ENCODE data around the gene CEP89. TPM values are rescaled to one million over a fixed set of nuclear protein-coding genes. Genes with fewer than 3 reads are reported as not detected.

CEP89 gene
- total RNA-seq, 1 donor from 2014 or later, result 34.3 TPM

GRCh38 chr19:32874605-32875004 is 97.2 kb downstream of the CEP89 start:
- no peak overlapping the region for H3K27ac Mint-ChIP-seq (ENCODE audit: unreplicated experiment)
- H3K4me1 Mint-ChIP-seq (ENCODE audit: unreplicated experiment), result no peaks in the 10 kb centered on the region
- no peak for DNase-seq (ENCODE audit: low spot score)

GRCh38 chr19:32873247-32873959 is 98.4 kb downstream of the CEP89 start:
- no peaks in the 10 kb centered on the region for H3K9me3 Mint-ChIP-seq (ENCODE audit: unreplicated experiment)
- peaks cover 1% of the 10 kb centered on the region for H3K27me3 Mint-ChIP-seq (ENCODE audit: unreplicated experiment)
- H3K4me3 Mint-ChIP-seq (ENCODE audit: unreplicated experiment), result no peak overlapping the region
- no peak overlapping the region for H3K27ac Mint-ChIP-seq (ENCODE audit: unreplicated experiment)
- no peak for TF ChIP-seq CTCF (IDR thresholded peaks at IDR 0.05; ENCODE audit: unreplicated experiment)
- H3K36me3 Mint-ChIP-seq (ENCODE audit: low read depth, unreplicated experiment), result peaks cover 3% of the 10 kb centered on the region
- H3K4me1 Mint-ChIP-seq (ENCODE audit: unreplicated experiment), result no peaks in the 10 kb centered on the region
- no peak for DNase-seq (ENCODE audit: low spot score)

More at GRCh38 chr19:32874605-32875004, 97.2 kb downstream of the CEP89 start:
- no peak for TF ChIP-seq CTCF (IDR thresholded peaks at IDR 0.05; ENCODE audit: unreplicated experiment)
- Mint-ChIP-seq H3K4me3 (ENCODE audit: unreplicated experiment) (no peak overlapping the region), H3K9me3 (ENCODE audit: unreplicated experiment) (no peaks in the 10 kb centered on the region), H3K27me3 (ENCODE audit: unreplicated experiment) (peaks cover 1% of the 10 kb centered on the region), H3K36me3 (ENCODE audit: low read depth, unreplicated experiment) (peaks cover 3% of the 10 kb centered on the region)

DNA sequence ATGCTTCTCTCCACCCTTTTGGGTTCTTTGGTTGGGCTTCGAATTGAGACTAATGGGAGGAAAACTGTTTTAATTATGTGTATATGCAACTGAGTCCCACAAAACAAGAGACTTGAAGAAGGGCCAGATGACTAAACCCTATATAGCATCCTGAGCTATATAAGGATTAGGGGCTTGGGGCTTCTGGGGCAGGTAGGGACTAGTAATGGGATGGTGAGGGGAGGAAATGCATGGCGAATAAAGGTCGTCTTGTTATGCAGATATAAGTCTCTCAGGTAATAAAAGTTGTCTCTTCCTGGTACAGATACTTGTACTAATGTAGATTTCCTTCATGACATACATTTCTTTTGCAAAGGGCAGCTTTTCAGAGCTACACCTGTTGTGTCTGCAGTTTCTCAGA is 99.4 kb downstream of the CEP89 start:
- no peaks in the 10 kb centered on the region for H3K36me3 Mint-ChIP-seq (ENCODE audit: low read depth, unreplicated experiment)

GRCh38 chr19:32870981-32871451 is 100.7 kb downstream of the CEP89 start:
- no peak for DNase-seq (ENCODE audit: low spot score)
- no peaks in the 10 kb centered on the region for H3K9me3 Mint-ChIP-seq (ENCODE audit: unreplicated experiment)
- no peak overlapping the region for H3K27ac Mint-ChIP-seq (ENCODE audit: unreplicated experiment)
- H3K36me3 Mint-ChIP-seq (ENCODE audit: low read depth, unreplicated experiment), result no peaks in the 10 kb centered on the region
- no peaks in the 10 kb centered on the region for H3K4me1 Mint-ChIP-seq (ENCODE audit: unreplicated experiment)
- TF ChIP-seq CTCF (IDR thresholded peaks at IDR 0.05; ENCODE audit: unreplicated experiment), result no peak
- H3K27me3 Mint-ChIP-seq (ENCODE audit: unreplicated experiment), result no peaks in the 10 kb centered on the region
- H3K4me3 Mint-ChIP-seq (ENCODE audit: unreplicated experiment), result no peak overlapping the region

More for the DNA sequence above, 99.4 kb downstream of the CEP89 start:
- no peak for DNase-seq (ENCODE audit: low spot score)
- Mint-ChIP-seq H3K27ac (ENCODE audit: unreplicated experiment) (no peak overlapping the region), H3K27me3 (ENCODE audit: unreplicated experiment) (no peaks in the 10 kb centered on the region), H3K9me3 (ENCODE audit: unreplicated experiment) (no peaks in the 10 kb centered on the region), H3K4me3 (ENCODE audit: unreplicated experiment) (no peak overlapping the region), H3K4me1 (ENCODE audit: unreplicated experiment) (no peaks in the 10 kb centered on the region)
- TF ChIP-seq CTCF (IDR thresholded peaks at IDR 0.05; ENCODE audit: unreplicated experiment), result no peak

- DNase-seq (ENCODE audit: low spot score), result no peak
- H3K27me3 Mint-ChIP-seq (ENCODE audit: unreplicated experiment), result peaks cover 1% of the 10 kb centered on the region
Measured at GRCh38 chr19:32869966-32870573, 101.7 kb downstream of the CEP89 start.

More at GRCh38 chr19:32869966-32870573, 101.7 kb downstream of the CEP89 start:
- no peak for TF ChIP-seq CTCF (IDR thresholded peaks at IDR 0.05; ENCODE audit: unreplicated experiment)
- Mint-ChIP-seq H3K9me3 (ENCODE audit: unreplicated experiment) (no peaks in the 10 kb centered on the region), H3K4me3 (ENCODE audit: unreplicated experiment) (no peak overlapping the region), H3K4me1 (ENCODE audit: unreplicated experiment) (no peaks in the 10 kb centered on the region), H3K27ac (ENCODE audit: unreplicated experiment) (no peak overlapping the region), H3K36me3 (ENCODE audit: low read depth, unreplicated experiment) (no peaks in the 10 kb centered on the region)
